RWPE2 (cell line): ENCODE measurements around the gene HSD17B10.
A peak's percentile ranks its signal among the peaks of the same experiment; 100 is the strongest.

Experiments used
- ATAC-seq: fragments of 200-7000 bp; cut with Tn5 transposase; 3 replicates; pipeline ENCODE4 v1.9.1; 2021; ENCODE audit warnings: low read depth
- DNase-seq: peaks from one replicate; pipeline ENCODE4 v3.0.0-alpha.2; 2020; ENCODE audit warnings: low spot score
- H3K27ac ChIP-seq: fragments of 450-650 bp; 2 replicates; pipeline ENCODE4 v1.5.1; 2017; ENCODE audit warnings: mild to moderate bottlenecking; ENCODE audit not compliant: poor library complexity, severe bottlenecking
- H3K27me3 ChIP-seq: fragments of 250-450 bp; sonication (Bioruptor Pico); 2 replicates; pipeline ENCODE4 v1.5.1; 2021; ENCODE audit warnings: mild to moderate bottlenecking, moderate library complexity; ENCODE audit not compliant: insufficient read depth, poor library complexity, severe bottlenecking
- H3K36me3 ChIP-seq: fragments of 250-450 bp; sonication (Bioruptor Pico); 2 replicates; pipeline ENCODE4 v1.5.1; 2020; ENCODE audit warnings: low read depth, mild to moderate bottlenecking, moderate library complexity
- H3K4me1 ChIP-seq: fragments of 250-450 bp; sonication (Bioruptor Pico); 2 replicates; pipeline ENCODE4 v1.5.1; 2021; ENCODE audit warnings: mild to moderate bottlenecking, moderate library complexity; ENCODE audit not compliant: insufficient read depth, poor library complexity, severe bottlenecking
- H3K4me3 ChIP-seq: fragments of 250-450 bp; sonication (Bioruptor Pico); 2 replicates; pipeline ENCODE4 v1.5.1; 2021; ENCODE audit warnings: mild to moderate bottlenecking, moderate library complexity; ENCODE audit not compliant: severe bottlenecking
- H3K9me3 ChIP-seq: fragments of 250-450 bp; sonication (Bioruptor Pico); 2 replicates; pipeline ENCODE4 v1.5.1; 2021; ENCODE audit warnings: mild to moderate bottlenecking, moderate library complexity; ENCODE audit not compliant: severe bottlenecking
- TF ChIP-seq, protein P1 (sequence below): fragments of 450-650 bp; IDR thresholded peaks from one replicate; pipeline ENCODE4 v1.5.1; 2017; ENCODE audit warnings: mild to moderate bottlenecking, moderate library complexity; ENCODE audit not compliant: poor library complexity, severe bottlenecking

Gene HSD17B10

DNA sequence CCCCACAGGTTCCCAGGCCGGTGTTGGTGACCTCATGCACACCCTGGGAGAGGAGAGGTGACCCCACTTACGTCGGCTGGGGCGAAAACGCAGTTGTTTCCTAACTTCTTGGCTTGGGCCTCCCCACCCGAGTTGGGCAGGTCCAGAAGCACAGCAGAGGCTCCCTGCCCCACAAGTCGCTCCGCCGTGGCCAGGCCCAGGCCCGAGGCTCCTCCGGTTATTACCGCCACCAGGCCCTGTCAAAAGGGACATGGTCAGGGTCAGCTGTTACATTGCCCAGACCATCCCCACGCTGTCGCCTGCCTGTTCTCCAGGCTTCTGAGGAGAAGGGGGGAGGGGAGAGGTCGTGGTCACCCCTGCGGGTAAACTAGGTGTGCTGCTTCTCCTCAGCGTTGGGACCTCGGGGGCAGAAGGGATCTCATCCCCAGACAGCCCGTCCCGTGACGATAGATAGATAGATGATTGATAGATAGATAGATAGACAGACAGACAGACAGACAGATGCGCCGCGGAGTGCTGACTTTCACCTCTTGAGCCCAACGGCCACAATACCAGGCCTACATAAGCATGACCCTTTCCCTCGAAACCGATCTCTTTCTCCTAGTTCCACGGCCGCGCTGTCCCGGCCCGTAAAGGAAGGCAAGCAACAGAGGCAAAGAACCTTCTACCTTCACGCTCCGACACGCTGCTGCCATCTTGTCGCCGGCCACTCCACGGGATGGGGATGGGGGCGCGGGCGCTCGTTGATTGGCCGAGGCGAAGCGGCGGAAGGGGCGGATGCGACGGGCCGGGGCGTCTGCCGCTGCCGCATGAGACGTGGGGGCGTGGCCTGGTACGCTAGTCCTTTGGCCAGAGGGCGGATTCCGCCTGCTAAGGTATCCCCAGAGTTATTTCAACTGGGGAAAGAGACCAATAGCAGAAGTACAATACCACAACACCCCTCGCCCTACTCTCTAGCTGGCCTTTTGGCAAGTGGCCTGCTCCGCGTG is at the start of gene HSD17B10:
Gene HSD17B10 (minus strand): TSS at position 720 of the 989 bp plus-strand sequence. CDS start 25 bp downstream, at position 695.
- Histone ChIP-seq H3K9me3 (no peaks in the 10 kb centered on the region), H3K4me3 (peak within 1 kb of the TSS; percentile 53), H3K27ac (peak within 1 kb of the TSS; percentile 18), H3K4me1 (no peaks in the 10 kb centered on the region), H3K36me3 (no peaks in the 10 kb centered on the region), H3K27me3 (no peaks in the 10 kb centered on the region)
- DNase-seq (peak; percentile 87), ATAC-seq (peak; percentile 97)
- TF ChIP-seq, protein P1, sequence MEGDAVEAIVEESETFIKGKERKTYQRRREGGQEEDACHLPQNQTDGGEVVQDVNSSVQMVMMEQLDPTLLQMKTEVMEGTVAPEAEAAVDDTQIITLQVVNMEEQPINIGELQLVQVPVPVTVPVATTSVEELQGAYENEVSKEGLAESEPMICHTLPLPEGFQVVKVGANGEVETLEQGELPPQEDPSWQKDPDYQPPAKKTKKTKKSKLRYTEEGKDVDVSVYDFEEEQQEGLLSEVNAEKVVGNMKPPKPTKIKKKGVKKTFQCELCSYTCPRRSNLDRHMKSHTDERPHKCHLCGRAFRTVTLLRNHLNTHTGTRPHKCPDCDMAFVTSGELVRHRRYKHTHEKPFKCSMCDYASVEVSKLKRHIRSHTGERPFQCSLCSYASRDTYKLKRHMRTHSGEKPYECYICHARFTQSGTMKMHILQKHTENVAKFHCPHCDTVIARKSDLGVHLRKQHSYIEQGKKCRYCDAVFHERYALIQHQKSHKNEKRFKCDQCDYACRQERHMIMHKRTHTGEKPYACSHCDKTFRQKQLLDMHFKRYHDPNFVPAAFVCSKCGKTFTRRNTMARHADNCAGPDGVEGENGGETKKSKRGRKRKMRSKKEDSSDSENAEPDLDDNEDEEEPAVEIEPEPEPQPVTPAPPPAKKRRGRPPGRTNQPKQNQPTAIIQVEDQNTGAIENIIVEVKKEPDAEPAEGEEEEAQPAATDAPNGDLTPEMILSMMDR = no peak

DNA sequence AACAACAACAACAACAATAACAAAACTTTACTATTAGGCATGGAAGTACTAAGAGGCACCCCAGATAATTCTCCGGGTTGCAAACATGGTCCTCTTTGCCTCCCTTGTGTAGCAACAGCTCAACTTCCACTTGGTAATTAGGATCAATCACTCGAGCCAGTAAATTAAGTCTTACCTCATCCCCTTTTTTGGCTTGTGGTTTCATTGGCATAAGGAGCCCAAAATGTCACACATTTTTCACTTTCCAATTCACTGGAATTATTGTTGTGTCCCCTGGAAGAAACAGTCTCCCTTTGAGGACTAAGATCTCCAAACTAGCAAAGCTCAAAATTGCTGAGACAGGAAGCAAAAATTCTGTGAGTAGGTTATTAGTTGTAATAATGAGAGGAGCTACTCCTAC is 49.2 kb upstream of the HSD17B10 start:
- H3K4me3 ChIP-seq = no peak overlapping the region
- H3K27ac ChIP-seq = no peak overlapping the region
- no peaks in the 10 kb centered on the region for H3K4me1 ChIP-seq
- no peak for DNase-seq
- no peak for ATAC-seq
- H3K36me3 ChIP-seq = no peaks in the 10 kb centered on the region
- H3K27me3 ChIP-seq = no peaks in the 10 kb centered on the region
- TF ChIP-seq, protein P1 = no peak
- no peaks in the 10 kb centered on the region for H3K9me3 ChIP-seq

DNA sequence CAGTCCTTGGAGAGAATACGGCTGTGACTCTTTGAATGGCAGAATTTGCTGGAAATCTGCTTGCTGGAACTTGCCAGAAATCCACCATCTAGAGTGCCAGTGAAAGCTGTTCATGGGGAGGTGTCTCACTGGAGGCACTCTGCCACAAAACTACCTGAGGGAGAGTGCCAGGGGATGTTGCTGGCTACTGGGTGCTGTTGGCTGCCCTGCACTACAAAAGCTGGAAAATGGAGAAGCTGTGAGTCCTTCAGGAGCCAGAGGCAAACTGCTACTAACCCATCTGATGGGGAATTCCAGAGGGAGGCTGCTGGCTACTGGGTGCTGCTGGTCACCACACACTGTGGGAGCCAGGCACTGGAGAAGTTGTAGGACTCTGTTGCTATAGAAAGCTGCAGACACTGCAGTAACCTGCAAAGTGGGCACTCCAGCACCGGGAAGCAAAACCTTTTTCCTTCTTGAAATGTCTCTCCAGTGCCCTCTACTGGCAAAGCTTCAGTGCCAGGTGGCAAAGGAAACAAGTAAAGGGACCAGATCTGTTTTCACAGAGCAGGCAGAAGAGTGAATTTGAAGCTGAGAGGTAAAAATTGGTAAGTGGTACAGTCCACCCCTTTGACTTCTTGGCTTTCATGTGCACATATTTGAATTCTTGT is 47.8 kb upstream of the HSD17B10 start:
- TF ChIP-seq, protein P1 = peak; percentile 71
- Histone ChIP-seq H3K27ac (no peak overlapping the region), H3K27me3 (no peaks in the 10 kb centered on the region), H3K4me1 (no peaks in the 10 kb centered on the region), H3K4me3 (no peak overlapping the region), H3K9me3 (no peaks in the 10 kb centered on the region), H3K36me3 (no peaks in the 10 kb centered on the region)
- DNase-seq (no peak), ATAC-seq (peak; percentile 62)

DNA sequence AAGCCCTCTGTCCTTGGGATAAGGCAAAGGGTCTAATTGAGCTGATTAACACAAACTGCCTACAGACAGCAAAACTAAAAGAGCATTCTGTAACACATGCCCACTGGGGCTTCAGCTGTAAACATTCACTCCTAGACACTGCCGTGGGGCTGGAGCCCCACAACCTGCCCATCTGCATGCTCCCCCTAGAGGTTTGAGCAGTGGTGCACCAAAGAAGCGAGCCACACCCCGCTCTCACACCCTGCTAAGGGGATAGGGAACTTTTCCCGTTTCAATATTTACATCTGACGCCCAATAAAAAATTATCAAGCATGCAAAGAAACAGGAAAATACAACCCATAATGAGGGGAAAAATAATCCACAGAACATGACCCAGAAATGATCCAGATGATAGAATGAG is 46.9 kb upstream of the HSD17B10 start:
- no peaks in the 10 kb centered on the region for H3K4me1 ChIP-seq
- H3K27ac ChIP-seq = no peak overlapping the region
- H3K4me3 ChIP-seq = no peak overlapping the region
- ATAC-seq = no peak
- TF ChIP-seq, protein P1 = no peak
- no peaks in the 10 kb centered on the region for H3K36me3 ChIP-seq
- no peaks in the 10 kb centered on the region for H3K9me3 ChIP-seq
- no peaks in the 10 kb centered on the region for H3K27me3 ChIP-seq
- no peak for DNase-seq
